ENCODE results near the gene USP17L18. TPM values are rescaled to one million over a fixed set of nuclear protein-coding genes. Genes with fewer than 3 reads are reported as not detected.
"Not testable (repeated sequence)": the region's sequence is repeated elsewhere in the genome, so short reads cannot be mapped to it uniquely, and the experiment has no call there.

The USP17L18 gene, protein sequence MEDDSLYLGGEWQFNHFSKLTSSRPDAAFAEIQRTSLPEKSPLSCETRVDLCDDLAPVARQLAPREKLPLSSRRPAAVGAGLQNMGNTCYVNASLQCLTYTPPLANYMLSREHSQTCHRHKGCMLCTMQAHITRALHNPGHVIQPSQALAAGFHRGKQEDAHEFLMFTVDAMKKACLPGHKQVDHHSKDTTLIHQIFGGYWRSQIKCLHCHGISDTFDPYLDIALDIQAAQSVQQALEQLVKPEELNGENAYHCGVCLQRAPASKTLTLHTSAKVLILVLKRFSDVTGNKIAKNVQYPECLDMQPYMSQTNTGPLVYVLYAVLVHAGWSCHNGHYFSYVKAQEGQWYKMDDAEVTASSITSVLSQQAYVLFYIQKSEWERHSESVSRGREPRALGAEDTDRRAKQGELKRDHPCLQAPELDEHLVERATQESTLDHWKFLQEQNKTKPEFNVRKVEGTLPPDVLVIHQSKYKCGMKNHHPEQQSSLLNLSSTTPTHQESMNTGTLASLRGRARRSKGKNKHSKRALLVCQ
- not detected in 2 replicates for total RNA-seq

DNA sequence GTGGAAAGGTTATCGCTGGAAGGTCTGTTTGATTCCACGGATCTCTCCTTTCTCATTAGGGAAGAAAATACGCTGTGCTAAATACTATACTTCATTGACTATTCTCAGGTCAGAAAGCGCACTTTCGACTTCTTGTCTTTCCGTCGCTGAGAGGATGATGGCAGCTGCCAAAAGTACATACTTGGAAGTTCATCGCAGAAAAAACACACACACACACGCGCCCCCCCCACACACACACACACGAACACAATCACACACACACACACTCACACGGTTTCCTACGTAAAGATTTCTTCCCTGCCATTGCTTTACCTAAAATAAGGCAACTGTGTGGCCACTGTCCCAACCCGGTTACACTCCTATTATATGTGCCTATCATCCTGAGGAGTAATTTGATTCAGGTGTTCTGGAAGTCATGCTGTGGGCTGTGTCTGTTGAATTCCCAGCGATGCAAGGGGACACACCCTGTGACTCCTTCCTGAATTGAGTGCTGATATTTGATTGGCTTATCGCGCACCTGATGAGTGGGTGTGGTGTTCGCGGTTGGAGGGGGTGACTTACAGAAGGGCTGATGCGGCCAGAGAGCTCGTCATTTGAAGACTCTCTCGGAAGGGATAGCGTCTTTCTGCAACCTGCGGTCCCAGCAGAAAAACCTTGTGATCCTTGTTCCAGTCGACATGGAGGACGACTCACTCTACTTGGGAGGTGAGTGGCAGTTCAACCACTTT lies at the start of gene USP17L18:
TSS of gene USP17L18 (plus strand) at position 678 of the 728 bp plus-strand sequence. CDS start at position 678, 0 bp downstream.
- H3K4me3 ChIP-seq (ENCODE audit: insufficient read depth, low read length); H3K27me3 ChIP-seq (ENCODE audit: insufficient read depth, low read length); H3K9me3 ChIP-seq (ENCODE audit: low read depth, low read length); DNase-seq (ENCODE audit: insufficient read length, low spot score, missing footprints); H3K4me1 ChIP-seq (ENCODE audit: insufficient read depth, low read length); H3K27ac ChIP-seq (ENCODE audit: low read depth, low read length); H3K36me3 ChIP-seq (ENCODE audit: insufficient read depth, low read length); H3K4me2 ChIP-seq (ENCODE audit: insufficient read depth, low read length); H4K20me1 ChIP-seq (ENCODE audit: insufficient read depth, low read length); H2AFZ ChIP-seq (ENCODE audit: low read length); H3K79me2 ChIP-seq (ENCODE audit: insufficient read depth, low read length): not testable (repeated sequence)

DNA sequence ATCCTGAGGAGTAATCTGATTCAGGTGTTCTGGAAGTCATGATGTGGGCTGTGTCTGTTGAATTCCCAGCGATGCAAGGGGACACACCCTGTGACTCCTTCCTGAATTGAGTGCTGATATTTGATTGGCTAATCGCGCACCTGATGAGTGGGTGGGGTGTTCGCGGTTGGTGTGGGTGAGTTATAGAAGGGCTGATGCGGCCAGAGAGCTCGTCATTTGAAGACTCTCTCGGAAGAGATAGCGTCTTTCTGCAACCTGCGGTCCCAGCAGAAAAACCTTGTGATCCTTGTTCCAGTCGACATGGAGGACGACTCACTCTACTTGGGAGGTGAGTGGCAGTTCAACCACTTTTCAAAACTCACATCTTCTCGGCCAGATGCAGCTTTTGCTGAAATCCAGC lies 38.1 kb upstream of the USP17L18 start, which contains the start of gene USP17L10:
TSS of gene USP17L10 (plus strand) at position 301 of the 400 bp plus-strand sequence. CDS start at position 301, 0 bp downstream.
- not testable (repeated sequence) for H3K4me2 ChIP-seq (ENCODE audit: insufficient read depth, low read length); H4K20me1 ChIP-seq (ENCODE audit: insufficient read depth, low read length); H2AFZ ChIP-seq (ENCODE audit: low read length); H3K4me1 ChIP-seq (ENCODE audit: insufficient read depth, low read length); DNase-seq (ENCODE audit: insufficient read length, low spot score, missing footprints); H3K36me3 ChIP-seq (ENCODE audit: insufficient read depth, low read length); H3K79me2 ChIP-seq (ENCODE audit: insufficient read depth, low read length); H3K27me3 ChIP-seq (ENCODE audit: insufficient read depth, low read length); H3K4me3 ChIP-seq (ENCODE audit: insufficient read depth, low read length); H3K27ac ChIP-seq (ENCODE audit: low read depth, low read length); H3K9me3 ChIP-seq (ENCODE audit: low read depth, low read length)

- DNase-seq (ENCODE audit: insufficient read length, low spot score, missing footprints); H3K4me3 ChIP-seq (ENCODE audit: insufficient read depth, low read length): not testable (repeated sequence)
These were observed 33.7 kb upstream of the USP17L18 start for GRCh38 chr4:9214701-9215100.

GRCh38 chr4:9215105-9215504 lies 33.3 kb upstream of the USP17L18 start, which contains the start of gene USP17L11:
Gene USP17L11 (plus strand): TSS chr4:9215405. CDS start chr4:9215405, 0 bp downstream.
- H3K9me3 ChIP-seq (ENCODE audit: low read depth, low read length); H3K36me3 ChIP-seq (ENCODE audit: insufficient read depth, low read length); H3K4me3 ChIP-seq (ENCODE audit: insufficient read depth, low read length); H4K20me1 ChIP-seq (ENCODE audit: insufficient read depth, low read length); H2AFZ ChIP-seq (ENCODE audit: low read length); H3K27ac ChIP-seq (ENCODE audit: low read depth, low read length); DNase-seq (ENCODE audit: insufficient read length, low spot score, missing footprints); H3K4me1 ChIP-seq (ENCODE audit: insufficient read depth, low read length); H3K27me3 ChIP-seq (ENCODE audit: insufficient read depth, low read length); H3K4me2 ChIP-seq (ENCODE audit: insufficient read depth, low read length); H3K79me2 ChIP-seq (ENCODE audit: insufficient read depth, low read length): not testable (repeated sequence)

More at GRCh38 chr4:9214701-9215100, 33.7 kb upstream of the USP17L18 start:
- not testable (repeated sequence) for H2AFZ ChIP-seq (ENCODE audit: low read length); H3K27ac ChIP-seq (ENCODE audit: low read depth, low read length); H3K27me3 ChIP-seq (ENCODE audit: insufficient read depth, low read length); H3K4me2 ChIP-seq (ENCODE audit: insufficient read depth, low read length); H3K36me3 ChIP-seq (ENCODE audit: insufficient read depth, low read length); H3K79me2 ChIP-seq (ENCODE audit: insufficient read depth, low read length); H3K9me3 ChIP-seq (ENCODE audit: low read depth, low read length); H3K4me1 ChIP-seq (ENCODE audit: insufficient read depth, low read length); H4K20me1 ChIP-seq (ENCODE audit: insufficient read depth, low read length)

DNA sequence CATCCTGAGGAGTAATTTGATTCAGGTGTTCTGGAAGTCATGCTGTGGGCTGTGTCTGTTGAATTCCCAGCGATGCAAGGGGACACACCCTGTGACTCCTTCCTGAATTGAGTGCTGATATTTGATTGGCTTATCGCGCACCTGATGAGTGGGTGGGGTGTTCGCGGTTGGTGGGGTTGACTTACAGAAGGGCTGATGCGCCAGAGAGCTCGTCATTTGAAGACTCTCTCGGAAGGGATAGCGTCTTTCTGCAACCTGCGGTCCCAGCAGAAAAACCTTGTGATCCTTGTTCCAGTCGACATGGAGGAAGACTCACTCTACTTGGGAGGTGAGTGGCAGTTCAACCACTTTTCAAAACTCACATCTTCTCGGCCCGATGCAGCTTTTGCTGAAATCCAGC lies 28.6 kb upstream of the USP17L18 start, which contains the start of gene USP17L12:
TSS of gene USP17L12 (plus strand) at position 301 of the 400 bp plus-strand sequence. CDS start at position 301, 0 bp downstream.
- not testable (repeated sequence) for H2AFZ ChIP-seq (ENCODE audit: low read length); H3K79me2 ChIP-seq (ENCODE audit: insufficient read depth, low read length); H3K4me1 ChIP-seq (ENCODE audit: insufficient read depth, low read length); H4K20me1 ChIP-seq (ENCODE audit: insufficient read depth, low read length); H3K36me3 ChIP-seq (ENCODE audit: insufficient read depth, low read length); H3K27me3 ChIP-seq (ENCODE audit: insufficient read depth, low read length); H3K27ac ChIP-seq (ENCODE audit: low read depth, low read length); H3K4me3 ChIP-seq (ENCODE audit: insufficient read depth, low read length); H3K4me2 ChIP-seq (ENCODE audit: insufficient read depth, low read length); DNase-seq (ENCODE audit: insufficient read length, low spot score, missing footprints); H3K9me3 ChIP-seq (ENCODE audit: low read depth, low read length)

DNA sequence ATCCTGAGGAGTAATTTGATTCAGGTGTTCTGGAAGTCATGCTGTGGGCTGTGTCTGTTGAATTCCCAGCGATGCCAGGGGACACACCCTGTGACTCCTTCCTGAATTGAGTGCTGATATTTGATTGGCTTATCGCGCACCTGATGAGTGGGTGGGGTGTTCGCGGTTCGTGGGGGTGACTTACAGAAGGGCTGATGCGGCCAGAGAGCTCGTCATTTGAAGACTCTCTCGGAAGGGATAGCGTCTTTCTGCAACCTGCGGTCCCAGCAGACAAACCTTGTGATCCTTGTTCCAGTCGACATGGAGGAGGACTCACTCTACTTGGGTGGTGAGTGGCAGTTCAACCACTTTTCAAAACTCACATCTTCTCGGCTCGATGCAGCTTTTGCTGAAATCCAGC lies 23.8 kb upstream of the USP17L18 start, which contains the start of gene USP17L13:
TSS of gene USP17L13 (plus strand) at position 301 of the 400 bp plus-strand sequence. CDS start at position 301, 0 bp downstream.
- H3K36me3 ChIP-seq (ENCODE audit: insufficient read depth, low read length); DNase-seq (ENCODE audit: insufficient read length, low spot score, missing footprints): not testable (repeated sequence)

DNA sequence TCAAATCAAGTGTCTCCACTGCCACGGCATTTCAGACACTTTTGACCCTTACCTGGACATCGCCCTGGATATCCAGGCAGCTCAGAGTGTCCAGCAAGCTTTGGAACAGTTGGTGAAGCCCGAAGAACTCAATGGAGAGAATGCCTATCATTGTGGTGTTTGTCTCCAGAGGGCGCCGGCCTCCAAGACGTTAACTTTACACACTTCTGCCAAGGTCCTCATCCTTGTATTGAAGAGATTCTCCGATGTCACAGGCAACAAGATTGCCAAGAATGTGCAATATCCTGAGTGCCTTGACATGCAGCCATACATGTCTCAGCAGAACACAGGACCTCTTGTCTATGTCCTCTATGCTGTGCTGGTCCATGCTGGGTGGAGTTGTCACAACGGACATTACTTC lies 18.2 kb upstream of the USP17L18 start:
- H4K20me1 ChIP-seq (ENCODE audit: insufficient read depth, low read length); H3K4me1 ChIP-seq (ENCODE audit: insufficient read depth, low read length); H3K36me3 ChIP-seq (ENCODE audit: insufficient read depth, low read length); H3K4me2 ChIP-seq (ENCODE audit: insufficient read depth, low read length); H3K27ac ChIP-seq (ENCODE audit: low read depth, low read length); H3K79me2 ChIP-seq (ENCODE audit: insufficient read depth, low read length); H3K9me3 ChIP-seq (ENCODE audit: low read depth, low read length); H3K27me3 ChIP-seq (ENCODE audit: insufficient read depth, low read length); DNase-seq (ENCODE audit: insufficient read length, low spot score, missing footprints); H3K4me3 ChIP-seq (ENCODE audit: insufficient read depth, low read length); H2AFZ ChIP-seq (ENCODE audit: low read length): not testable (repeated sequence)

More for the DNA sequence above, 23.8 kb upstream of the USP17L18 start, which contains the start of gene USP17L13:
- H3K79me2 ChIP-seq (ENCODE audit: insufficient read depth, low read length); H3K27me3 ChIP-seq (ENCODE audit: insufficient read depth, low read length); H3K27ac ChIP-seq (ENCODE audit: low read depth, low read length); H2AFZ ChIP-seq (ENCODE audit: low read length); H3K4me3 ChIP-seq (ENCODE audit: insufficient read depth, low read length); H3K9me3 ChIP-seq (ENCODE audit: low read depth, low read length); H4K20me1 ChIP-seq (ENCODE audit: insufficient read depth, low read length); H3K4me2 ChIP-seq (ENCODE audit: insufficient read depth, low read length); H3K4me1 ChIP-seq (ENCODE audit: insufficient read depth, low read length): not testable (repeated sequence)

DNA sequence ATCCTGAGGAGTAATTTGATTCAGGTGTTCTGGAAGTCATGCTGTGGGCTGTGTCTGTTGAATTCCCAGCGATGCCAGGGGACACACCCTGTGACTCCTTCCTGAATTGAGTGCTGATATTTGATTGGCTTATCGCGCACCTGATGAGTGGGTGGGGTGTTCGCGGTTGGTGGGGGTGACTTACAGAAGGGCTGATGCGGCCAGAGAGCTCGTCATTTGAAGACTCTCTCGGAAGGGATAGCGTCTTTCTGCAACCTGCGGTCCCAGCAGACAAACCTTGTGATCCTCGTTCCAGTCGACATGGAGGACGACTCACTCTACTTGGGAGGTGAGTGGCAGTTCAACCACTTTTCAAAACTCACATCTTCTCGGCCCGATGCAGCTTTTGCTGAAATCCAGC lies 14.3 kb upstream of the USP17L18 start, which contains the start of gene USP17L15:
TSS of gene USP17L15 (plus strand) at position 301 of the 400 bp plus-strand sequence. CDS start at position 301, 0 bp downstream.
- H2AFZ ChIP-seq (ENCODE audit: low read length); H4K20me1 ChIP-seq (ENCODE audit: insufficient read depth, low read length); H3K4me1 ChIP-seq (ENCODE audit: insufficient read depth, low read length); DNase-seq (ENCODE audit: insufficient read length, low spot score, missing footprints); H3K27ac ChIP-seq (ENCODE audit: low read depth, low read length); H3K79me2 ChIP-seq (ENCODE audit: insufficient read depth, low read length); H3K4me3 ChIP-seq (ENCODE audit: insufficient read depth, low read length); H3K27me3 ChIP-seq (ENCODE audit: insufficient read depth, low read length); H3K9me3 ChIP-seq (ENCODE audit: low read depth, low read length); H3K4me2 ChIP-seq (ENCODE audit: insufficient read depth, low read length); H3K36me3 ChIP-seq (ENCODE audit: insufficient read depth, low read length): not testable (repeated sequence)

Measured in osteoblast (primary cell).